OCI-LY1 (cell line): ENCODE results near the gene KRTAP9-9.

Experiments used
- H2AFZ ChIP-seq: fragments of 200-600 bp; sonication (generic), shearing (Covaris generic); 2 replicates; pipeline ENCODE4 v1.6.0; 2014; ENCODE audit warnings: antibody characterized with exemption, mild to moderate bottlenecking, low read length
- H3F3A ChIP-seq: fragments of 200-600 bp; sonication (generic), shearing (Covaris generic); 2 replicates; pipeline ENCODE4 v1.6.0; 2014; ENCODE audit warnings: mild to moderate bottlenecking, antibody characterized with exemption, low read length, moderate library complexity; ENCODE audit not compliant: insufficient read depth
- H3K27ac ChIP-seq: fragments of 200-600 bp; sonication (generic); 2 replicates; pipeline ENCODE4 v1.5.1; 2014; ENCODE audit warnings: low read length, mixed run types, mild to moderate bottlenecking, low read depth; ENCODE audit not compliant: poor library complexity, severe bottlenecking
- H3K27me3 ChIP-seq: fragments of 200-600 bp; sonication (generic); 2 replicates; pipeline ENCODE4 v1.6.0; 2014; ENCODE audit warnings: antibody characterized with exemption, mild to moderate bottlenecking, low read length, moderate library complexity; ENCODE audit not compliant: insufficient read depth
- H3K36me3 ChIP-seq: fragments of 200-600 bp; sonication (generic); 2 replicates; pipeline ENCODE4 v1.6.1; 2014; ENCODE audit warnings: mild to moderate bottlenecking, antibody characterized with exemption, low read length, moderate library complexity, mixed read lengths; ENCODE audit not compliant: insufficient read depth
- H3K4me1 ChIP-seq: fragments of 200-600 bp; sonication (generic); 2 replicates; pipeline ENCODE4 v1.5.1; 2014; ENCODE audit warnings: mild to moderate bottlenecking, low read length, moderate library complexity; ENCODE audit not compliant: insufficient read depth, severe bottlenecking
- H3K4me2 ChIP-seq: fragments of 200-600 bp; sonication (generic), shearing (Covaris generic); 2 replicates; pipeline ENCODE4 v1.6.1; 2014; ENCODE audit warnings: low read length
- H3K4me3 ChIP-seq: fragments of 200-600 bp; sonication (generic); 2 replicates; pipeline ENCODE4 v1.5.1; 2014; ENCODE audit warnings: low read length, low read depth, mild to moderate bottlenecking, mixed read lengths; ENCODE audit not compliant: poor library complexity, severe bottlenecking
- H3K79me2 ChIP-seq: fragments of 200-600 bp; shearing (Covaris generic); 2 replicates; pipeline ENCODE4 v1.6.1; 2016; ENCODE audit warnings: mixed run types, low read length, mixed read lengths; ENCODE audit not compliant: insufficient read depth
- H3K9ac ChIP-seq: fragments of 200-600 bp; sonication (generic), shearing (Covaris generic); 2 replicates; pipeline ENCODE4 v1.6.1; 2014; ENCODE audit warnings: mild to moderate bottlenecking, low read length, mixed read lengths
- H3K9me2 ChIP-seq: fragments of 200-600 bp; sonication (generic), shearing (Covaris generic); 2 replicates; pipeline ENCODE4 v1.6.1; 2014; ENCODE audit warnings: low read depth, mild to moderate bottlenecking, low read length, mixed read lengths
- H3K9me3 ChIP-seq: fragments of 200-600 bp; shearing (Covaris generic); 2 replicates; pipeline ENCODE4 v1.6.1; 2014; ENCODE audit warnings: low read length, mixed read lengths
- H4K20me1 ChIP-seq: fragments of 200-600 bp; sonication (generic), shearing (Covaris generic); 2 replicates; pipeline ENCODE4 v1.6.0; 2016; ENCODE audit warnings: mild to moderate bottlenecking, low read length; ENCODE audit not compliant: insufficient read depth
- CTCF ChIP-seq: fragments of 200-600 bp; sonication (generic), shearing (Covaris generic); IDR thresholded peaks from 2 replicates; pipeline ENCODE4 v1.5.1; 2017; ENCODE audit warnings: mild to moderate bottlenecking, antibody characterized with exemption, low read length, moderate library complexity, mixed read lengths
- EZH2 ChIP-seq: fragments of 200-600 bp; sonication (generic), shearing (Covaris generic); IDR thresholded peaks from 2 replicates; pipeline ENCODE4 v1.8.0; 2017; ENCODE audit warnings: borderline replicate concordance, mixed run types, mild to moderate bottlenecking, antibody characterized with exemption, low read length, moderate library complexity, mixed read lengths

Gene KRTAP9-9

GRCh38 chr17:41304091-41304490 lies 48.9 kb downstream of the KRTAP9-9 start:
- no peak overlapping the region for H3K27ac ChIP-seq
- H3K4me3 ChIP-seq = no peak overlapping the region
- peaks cover 12% of the 10 kb centered on the region for H3K4me1 ChIP-seq
- no peak overlapping the region for H2AFZ ChIP-seq
- no peaks in the 10 kb centered on the region for H3K9me3 ChIP-seq
- no peak for TF ChIP-seq CTCF
- no peak for TF ChIP-seq EZH2
- H3F3A ChIP-seq = no peaks in the 10 kb centered on the region
- no peaks in the 10 kb centered on the region for H4K20me1 ChIP-seq
- no peak overlapping the region for H3K9ac ChIP-seq
- H3K79me2 ChIP-seq = no peaks in the 10 kb centered on the region
- H3K4me2 ChIP-seq = no peak overlapping the region
- no peaks in the 10 kb centered on the region for H3K27me3 ChIP-seq
- no peaks in the 10 kb centered on the region for H3K36me3 ChIP-seq
- no peaks in the 10 kb centered on the region for H3K9me2 ChIP-seq
